Measurements from ENCODE around the gene ROBO4. TPM values are rescaled to one million over a fixed set of nuclear protein-coding genes. Genes with fewer than 3 reads are reported as not detected.

Gene ROBO4
- total and polyA plus RNA-seq, 2 of the 13 experiments (the other 11 are each of a cell fraction or from before 2014, with no cell fraction given), result 0.07 to 1.1 TPM

GRCh38 chr11:124942466-124943253, 45.0 kb upstream of the ROBO4 start:
- Histone ChIP-seq H3K36me3 (replicated peaks in 1 of 2; ENCODE audit: control insufficient read depth in 1 of 2, insufficient read depth in 2 of 2, low read length in 2 of 2) (no peaks in the 10 kb centered on the region), H2AFZ (ENCODE audit: low read length) (no peak overlapping the region), H3K9me3 (ENCODE audit: low read length) (no peaks in the 10 kb centered on the region), H3K79me2 (ENCODE audit: insufficient read depth, low read length) (no peaks in the 10 kb centered on the region), H3K9ac (ENCODE audit: insufficient read depth, low read depth, low read length) (peak overlapping the region; percentile 58), H4K20me1 (ENCODE audit: insufficient read depth, low read length) (no peaks in the 10 kb centered on the region), H3K27ac (ENCODE audit: extremely low read length, insufficient read depth, low read length) (peak overlapping the region; percentile 89), H3K27me3 (ENCODE audit: control insufficient read depth in 1 of 2, insufficient read depth in 2 of 2, low read length in 2 of 2) (no peaks in the 10 kb centered on the region), H3K4me2 (ENCODE audit: low read depth, low read length) (peak overlapping the region; percentile 72), H3K4me3 (replicated peaks in 1 of 3; ENCODE audit: insufficient read depth in 1 of 3, low read depth in 2 of 3, low read length in 3 of 3) (peak overlapping the region; percentile 21 to 53 (median 27); a peak in 5 of 6 replicates), H3K4me1 (ENCODE audit: insufficient read depth, low read length) (peaks cover 90% of the 10 kb centered on the region)
- POLR2A ChIA-PET, result interaction anchor here (0.6 to 5.3 kb wide), 2 partner anchors 11 to 1411 kb away, joined by 3 to 34 read pairs; partner anchors contain the start of gene CCDC15
- CTCF ChIA-PET (ENCODE audit: low intra/inter-chr PET ratio, low total read pairs), result no interaction called here
- peak; percentile 57 for FAIRE-seq
- DNase-seq (ENCODE audit: low spot score), result peak; percentile 83
- 1% methylated on average over 6 of the region's 6 CpGs for WGBS (ENCODE audit: low lambda C conversion rate)
- intact Hi-C loops (cut with micrococcal nuclease; ENCODE audit: unreplicated experiment), result no loop called here
- ATAC-seq, result peak; percentile 78
- BruUV-seq (replicated peaks), result no TSS peak
- in situ Hi-C loops (cut with HindIII; ENCODE audit: extremely low pct_ligation_motif_present, low pct_unique_long_range_greater_than_20kb), result no loop called here
- TF ChIP-seq ZFX (CRISPR knock-in tag; IDR thresholded peaks at IDR 0.05; ENCODE audit: low read depth), result peak; percentile 34; the same call in 1 of the 2 replicates
- TF ChIP-seq RXRB (CRISPR knock-in tag; IDR thresholded peaks at IDR 0.05; ENCODE audit: borderline replicate concordance), result peak; percentile 52; the same call in 1 of the 2 replicates
- no peak for TF ChIP-seq ZNF138 (CRISPR knock-in tag; IDR thresholded peaks at IDR 0.05; ENCODE audit: low read depth)
- TF ChIP-seq TBX2 (CRISPR knock-in tag; IDR thresholded peaks at IDR 0.05; ENCODE audit: borderline replicate concordance), result peak; percentile 62; the same call in 1 of the 2 replicates
- peak; percentile 47 for TF ChIP-seq FOXP4 (CRISPR knock-in tag; IDR thresholded peaks at IDR 0.05)
- no peak for TF ChIP-seq MBD4 (IDR thresholded peaks at IDR 0.05; ENCODE audit: borderline replicate concordance, low read length)
- TF ChIP-seq SP5 (CRISPR knock-in tag; IDR thresholded peaks at IDR 0.05; ENCODE audit: borderline replicate concordance, low read depth), result peak; percentile 30; the same call in 1 of the 2 replicates
- TF ChIP-seq NR2F6 (IDR thresholded peaks at IDR 0.05), result no peak; the same call in 1 of the 2 replicates
- TF ChIP-seq NR2F6 (CRISPR knock-in tag; IDR thresholded peaks at IDR 0.05), result 0 out of 2 replicates have a peak, but pooled peaks have one; percentile 24
- TF ChIP-seq MED1 (CRISPR knock-in tag; IDR thresholded peaks at IDR 0.05), result peak; percentile 73
- TF ChIP-seq GFI1 (CRISPR knock-in tag; IDR thresholded peaks at IDR 0.05; ENCODE audit: borderline replicate concordance), result peak; percentile 71
- no peak for TF ChIP-seq TBP (CRISPR knock-in tag; IDR thresholded peaks at IDR 0.05)
- 0 out of 2 replicates have a peak, but pooled peaks have one; percentile 58 for TF ChIP-seq ZNF557 (CRISPR knock-in tag; IDR thresholded peaks at IDR 0.05)
- peak; percentile 71; the same call in 1 of the 2 replicates for TF ChIP-seq ZBTB7B (CRISPR knock-in tag; IDR thresholded peaks at IDR 0.05)
- TF ChIP-seq ZNF354B (CRISPR knock-in tag; IDR thresholded peaks at IDR 0.05), result no peak
- no peak for TF ChIP-seq RNF219 (CRISPR knock-in tag; IDR thresholded peaks at IDR 0.05)
- TF ChIP-seq GABPA (IDR thresholded peaks at IDR 0.05; ENCODE audit: low read depth, low read length), result no peak
- TF ChIP-seq GABPA (CRISPR knock-in tag; IDR thresholded peaks at IDR 0.05; ENCODE audit: low read depth), result peak; percentile 47
- TF ChIP-seq ZKSCAN8 (CRISPR knock-in tag; IDR thresholded peaks at IDR 0.05; ENCODE audit: borderline replicate concordance), result peak; percentile 64; the same call in 1 of the 2 replicates
- peak; percentile 35; the same call in 1 of the 2 replicates for TF ChIP-seq HDAC2 (CRISPR knock-in tag; IDR thresholded peaks at IDR 0.05)

Data from HepG2 (cell line).